Upper lobe of left lung (tissue), 6 donors: ENCODE data around the gene FAM171A1. TPM values are rescaled to one million over a fixed set of nuclear protein-coding genes. Genes with fewer than 3 reads are reported as not detected.

Source experiments
- ATAC-seq, 2 donors: fragments of 200-7000 bp; cut with Tn5 transposase; one replicate each; pipeline ENCODE4 v1.9.1; 2022; ENCODE audit warnings: mild to moderate bottlenecking in 2 of 2, moderate library complexity in 2 of 2; ENCODE audit not compliant: low FRiP score in 2 of 2
- DNase-seq, 2 donors: peaks; one replicate each; pipeline ENCODE4 v3.0.0-alpha.2; 2019 to 2020
- H3K27ac ChIP-seq, 4 donors: fragments of 200-600 bp; sonication (generic); one replicate each; pipeline ENCODE4 v1.5.1; 2016 to 2019
- H3K27me3 ChIP-seq, 4 donors: fragments of 200-600 bp; sonication (generic); one replicate each; pipeline ENCODE4 v1.5.1; 2017 to 2019
- H3K36me3 ChIP-seq, 4 donors: fragments of 200-600 bp; sonication (generic); one replicate each; pipeline ENCODE4 v1.5.1; 2016 to 2019
- H3K4me1 ChIP-seq, 4 donors: fragments of 200-600 bp; sonication (generic); one replicate each; pipeline ENCODE4 v1.5.1; 2018 to 2019
- H3K4me3 ChIP-seq, 4 donors: fragments of 200-600 bp; sonication (generic); one replicate each; pipeline ENCODE4 v1.5.1; 2017 to 2019; ENCODE audit warnings: mild to moderate bottlenecking in 2 of 4, moderate library complexity in 1 of 4
- H3K9me3 ChIP-seq, 4 donors: fragments of 200-600 bp; sonication (generic); one replicate each; pipeline ENCODE4 v1.5.1; 2018 to 2019
- EP300 ChIP-seq, 4 donors: sonication (generic); formaldehyde crosslinking; IDR thresholded peaks; one replicate each; pipeline ENCODE4 v1.5.1; 2017; ENCODE audit warnings: antibody characterized with exemption in 4 of 4, control low read depth in 2 of 4
- POLR2A ChIP-seq, 4 donors: fragments of 450-650 bp; IDR thresholded peaks; one replicate each; pipeline ENCODE4 v1.5.1; 2016 to 2017; ENCODE audit warnings: antibody characterized with exemption in 4 of 4, mild to moderate bottlenecking in 2 of 4
- POLR2AphosphoS5 ChIP-seq, 2 donors: sonication (generic); formaldehyde crosslinking; IDR thresholded peaks; one replicate each; pipeline ENCODE4 v1.5.1; 2017; ENCODE audit warnings: antibody characterized with exemption in 2 of 2
- WGBS, 2 donors: methylation state at CpG; one replicate each; pipeline ENCODE4 v1.1.5; 2017 to 2018; 5-methylcytosine and 5-hydroxymethylcytosine counted together
- total RNA-seq, 6 donors: library from RNA; depleted of rRNA in 4 of 6; stranded (reverse); fragments of >200 nt in 4 of 6; gene quantifications; one replicate each; pipeline versions ENCODE4 v1.1.0 to v1.2.1, GENCODE V29; 2016 to 2021
- TF ChIP-seq, protein P1 (sequence below), 6 experiments: fragments of 450-650 bp in 4 of 6; fragments of 200-600 bp in 2 of 6; sonication (generic) in 2 of 6; IDR thresholded peaks; one replicate each; pipeline ENCODE4 v1.5.1; 2016 to 2019; ENCODE audit warnings: antibody characterized with exemption in 6 of 6
- donor health status: DM: no; HTN: no; CAD: no; lungs with moderate emphysema.
- donor health status: DM: no; HTN: yes; CAD: no; lungs with severe emphysema.

Gene FAM171A1
- total RNA-seq, 6 donors from 2014 or later: 3.7 to 19.4 (median 7.2) TPM

DNA sequence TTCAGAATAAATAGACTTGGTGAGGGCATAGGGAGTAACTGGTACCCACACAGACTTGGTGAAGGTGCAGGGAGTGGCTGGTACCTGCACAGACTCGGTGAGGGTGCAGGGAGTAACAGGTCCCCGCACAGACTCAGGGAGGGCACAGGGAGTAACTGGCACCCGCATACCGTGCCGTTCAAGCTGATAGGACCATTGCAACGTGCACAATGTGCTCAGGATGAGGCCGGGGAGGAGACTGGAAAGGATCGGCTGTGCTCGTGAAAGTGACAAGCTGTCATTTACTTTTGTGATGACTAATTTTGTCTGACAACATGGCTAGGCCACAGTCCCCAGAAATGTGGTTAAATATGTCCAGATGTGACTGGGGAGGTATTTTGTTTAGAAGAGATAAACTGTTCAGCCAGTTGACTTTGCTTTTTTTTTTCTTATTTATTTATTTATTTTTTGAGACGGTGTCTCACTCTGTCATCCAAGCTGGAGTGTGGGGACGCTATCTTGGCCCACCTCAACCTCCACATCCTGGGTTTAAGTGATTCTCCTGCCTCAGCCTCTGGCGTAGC is 126.4 kb downstream of the FAM171A1 start:
- no peak for TF ChIP-seq POLR2AphosphoS5 (IDR thresholded peaks at IDR 0.05)
- TF ChIP-seq EP300 (IDR thresholded peaks at IDR 0.05): no peak
- no peak overlapping the region for H3K4me3 ChIP-seq
- no peaks in the 10 kb centered on the region for H3K9me3 ChIP-seq
- no peaks in the 10 kb centered on the region for H3K4me1 ChIP-seq
- DNase-seq (no peak), ATAC-seq (no peak)
- H3K27me3 ChIP-seq: no peaks in the 10 kb centered on the region
- H3K27ac ChIP-seq: no peak overlapping the region
- no peaks in the 10 kb centered on the region for H3K36me3 ChIP-seq
- WGBS, 2 donors: 92 to 94% methylated on average over 12 of the region's 12 CpGs

DNA sequence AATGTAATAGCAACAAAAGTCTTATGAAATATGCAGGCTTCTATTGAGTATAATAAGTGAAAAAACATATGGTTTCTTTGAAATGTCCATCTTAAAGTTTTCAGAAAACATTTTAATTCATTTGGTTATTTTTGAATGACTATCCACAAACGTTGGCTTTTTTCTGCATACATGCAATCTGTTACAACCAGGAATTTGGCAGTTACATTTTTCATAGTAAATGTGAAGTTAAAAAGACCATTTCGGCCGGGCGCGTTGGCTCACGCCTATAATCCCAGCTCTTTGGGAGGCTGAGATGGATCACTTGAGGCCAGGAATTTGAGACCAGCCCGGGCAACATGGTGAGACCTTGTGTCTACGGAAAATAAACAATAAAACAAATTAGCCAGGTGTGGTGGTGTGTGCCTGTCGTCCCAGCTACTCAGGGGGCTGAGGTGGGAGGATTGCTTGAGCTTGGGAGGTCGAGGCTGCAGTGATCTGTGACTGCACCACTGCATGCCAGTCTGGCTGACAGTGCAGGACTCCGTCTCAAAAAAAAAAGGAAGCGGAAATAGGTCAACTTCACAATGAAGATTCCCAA is 128.7 kb downstream of the FAM171A1 start:
- no peak overlapping the region for H3K4me3 ChIP-seq
- ATAC-seq: no peak
- TF ChIP-seq, protein P1, sequence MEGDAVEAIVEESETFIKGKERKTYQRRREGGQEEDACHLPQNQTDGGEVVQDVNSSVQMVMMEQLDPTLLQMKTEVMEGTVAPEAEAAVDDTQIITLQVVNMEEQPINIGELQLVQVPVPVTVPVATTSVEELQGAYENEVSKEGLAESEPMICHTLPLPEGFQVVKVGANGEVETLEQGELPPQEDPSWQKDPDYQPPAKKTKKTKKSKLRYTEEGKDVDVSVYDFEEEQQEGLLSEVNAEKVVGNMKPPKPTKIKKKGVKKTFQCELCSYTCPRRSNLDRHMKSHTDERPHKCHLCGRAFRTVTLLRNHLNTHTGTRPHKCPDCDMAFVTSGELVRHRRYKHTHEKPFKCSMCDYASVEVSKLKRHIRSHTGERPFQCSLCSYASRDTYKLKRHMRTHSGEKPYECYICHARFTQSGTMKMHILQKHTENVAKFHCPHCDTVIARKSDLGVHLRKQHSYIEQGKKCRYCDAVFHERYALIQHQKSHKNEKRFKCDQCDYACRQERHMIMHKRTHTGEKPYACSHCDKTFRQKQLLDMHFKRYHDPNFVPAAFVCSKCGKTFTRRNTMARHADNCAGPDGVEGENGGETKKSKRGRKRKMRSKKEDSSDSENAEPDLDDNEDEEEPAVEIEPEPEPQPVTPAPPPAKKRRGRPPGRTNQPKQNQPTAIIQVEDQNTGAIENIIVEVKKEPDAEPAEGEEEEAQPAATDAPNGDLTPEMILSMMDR (IDR thresholded peaks at IDR 0.05): no peak
- TF ChIP-seq EP300 (IDR thresholded peaks at IDR 0.05) (no peak), POLR2AphosphoS5 (IDR thresholded peaks at IDR 0.05) (no peak), POLR2A (IDR thresholded peaks at IDR 0.05) (no peak)

DNA sequence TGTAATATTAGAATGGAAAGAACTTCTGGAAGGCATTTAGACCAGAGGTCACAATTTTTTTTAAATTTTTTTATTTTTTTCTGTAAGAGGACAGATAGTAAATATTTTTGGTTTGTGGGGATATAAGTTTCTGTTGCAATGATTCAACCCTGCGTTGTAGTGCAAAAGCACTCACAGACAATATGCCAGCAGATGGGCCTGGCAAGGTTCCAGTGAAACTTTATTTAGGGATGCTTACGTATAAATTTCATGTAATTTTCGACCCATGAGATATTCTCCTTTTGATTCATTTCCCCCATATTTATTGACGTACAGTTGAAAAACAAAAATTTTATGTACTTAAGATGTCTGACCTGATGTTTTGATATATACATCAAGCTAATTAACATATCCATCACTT is 129.8 kb downstream of the FAM171A1 start:
- H3K4me3 ChIP-seq: no peak overlapping the region
- TF ChIP-seq, protein P1 (IDR thresholded peaks at IDR 0.05): no peak
- no peak for TF ChIP-seq POLR2A (IDR thresholded peaks at IDR 0.05)
- no peak for TF ChIP-seq EP300 (IDR thresholded peaks at IDR 0.05)
- TF ChIP-seq POLR2AphosphoS5 (IDR thresholded peaks at IDR 0.05): no peak
- no peak for ATAC-seq

More for the DNA sequence above, 128.7 kb downstream of the FAM171A1 start:
- Histone ChIP-seq H3K27ac (no peak overlapping the region), H3K27me3 (no peaks in the 10 kb centered on the region), H3K9me3 (no peaks in the 10 kb centered on the region), H3K4me1 (no peaks in the 10 kb centered on the region), H3K36me3 (no peaks in the 10 kb centered on the region)
- DNase-seq: no peak
- WGBS, 2 donors: 85 to 87% methylated on average over 12 of the region's 12 CpGs

DNA sequence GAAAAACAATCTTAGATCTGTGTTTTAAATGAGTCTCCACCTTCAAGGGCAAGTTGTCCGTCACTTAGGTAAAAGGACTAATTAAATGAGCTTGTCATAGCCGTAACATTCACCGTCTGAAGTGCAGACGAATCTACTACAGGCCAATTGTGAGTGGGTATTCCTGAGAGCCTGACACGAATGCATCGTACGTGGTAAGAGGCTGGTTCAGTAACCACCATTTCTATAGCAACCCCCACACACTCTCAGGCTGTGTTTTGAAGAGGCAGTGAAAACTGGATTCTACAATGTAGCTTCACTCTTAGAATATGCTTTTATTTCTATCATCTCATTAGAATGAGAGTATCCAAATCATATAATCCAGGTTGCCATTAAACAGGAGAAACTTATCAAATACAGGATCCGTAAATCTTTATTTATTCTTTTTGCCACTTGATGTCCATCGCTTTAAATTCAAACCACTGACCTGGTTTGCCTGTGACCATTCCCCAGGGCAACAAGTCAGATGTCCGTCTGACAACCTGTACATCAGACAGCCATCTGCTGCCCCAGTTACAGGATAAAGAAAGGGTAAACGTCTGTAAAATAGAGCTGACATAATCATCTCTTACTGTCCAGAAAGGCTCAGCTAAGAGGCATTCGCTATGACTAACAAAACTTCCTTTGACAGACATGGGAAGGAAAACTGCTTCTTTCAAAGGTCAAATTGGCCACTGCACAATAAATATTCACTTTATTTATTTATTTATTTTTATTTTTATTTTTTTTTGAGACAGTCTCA is 132.3 kb downstream of the FAM171A1 start:
- Histone ChIP-seq H3K4me1 (no peaks in the 10 kb centered on the region), H3K27ac (no peak overlapping the region), H3K4me3 (no peak overlapping the region), H3K36me3 (no peaks in the 10 kb centered on the region), H3K9me3 (no peaks in the 10 kb centered on the region), H3K27me3 (no peaks in the 10 kb centered on the region)
- DNase-seq (no peak), ATAC-seq (peak in 1 of 2 donors; percentile 36)
- TF ChIP-seq EP300 (IDR thresholded peaks at IDR 0.05): no peak
- no peak for TF ChIP-seq POLR2AphosphoS5 (IDR thresholded peaks at IDR 0.05)
- TF ChIP-seq POLR2A (IDR thresholded peaks at IDR 0.05): no peak
- TF ChIP-seq, protein P1 (IDR thresholded peaks at IDR 0.05): no peak
- 84 to 87% methylated on average over 12 of the region's 12 CpGs for WGBS, 2 donors

More for the DNA sequence above, 129.8 kb downstream of the FAM171A1 start:
- no peak overlapping the region for H3K27ac ChIP-seq
- H3K36me3 ChIP-seq: no peaks in the 10 kb centered on the region
- WGBS, 2 donors: 87 to 94% methylated on average over 4 of the region's 4 CpGs
- no peaks in the 10 kb centered on the region for H3K9me3 ChIP-seq
- H3K27me3 ChIP-seq: no peaks in the 10 kb centered on the region
- no peaks in the 10 kb centered on the region for H3K4me1 ChIP-seq
- no peak for DNase-seq

DNA sequence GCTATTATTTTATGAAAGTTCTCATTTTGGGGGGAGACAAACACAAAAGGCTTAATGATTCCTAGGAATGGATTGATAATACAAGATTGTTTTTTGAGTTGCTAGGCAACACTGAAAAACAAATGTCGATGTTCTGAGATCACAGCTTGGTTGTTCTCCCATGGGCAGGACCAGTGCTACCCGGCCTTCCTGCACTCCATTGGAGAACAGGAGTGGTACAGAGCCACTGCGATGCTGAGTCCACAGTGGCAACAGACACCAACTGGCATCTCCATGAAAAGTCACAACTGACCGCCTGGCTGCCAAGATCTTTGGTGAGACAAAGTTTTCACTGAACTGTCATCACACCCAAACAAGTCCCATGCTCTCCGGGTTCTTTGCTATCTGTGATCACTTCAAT is 133.7 kb downstream of the FAM171A1 start:
- 70 to 75% methylated on average over 5 of the region's 5 CpGs for WGBS, 2 donors

More for the DNA sequence above, 133.7 kb downstream of the FAM171A1 start:
- Histone ChIP-seq H3K4me3 (no peak overlapping the region), H3K4me1 (no peaks in the 10 kb centered on the region), H3K27ac (no peak overlapping the region), H3K9me3 (no peaks in the 10 kb centered on the region), H3K36me3 (no peaks in the 10 kb centered on the region), H3K27me3 (no peaks in the 10 kb centered on the region)
- ATAC-seq (peak in 1 of 2 donors; percentile 90), DNase-seq (no peak)
- TF ChIP-seq, protein P1 (IDR thresholded peaks at IDR 0.05): no peak
- TF ChIP-seq POLR2A (IDR thresholded peaks at IDR 0.05) (no peak), EP300 (IDR thresholded peaks at IDR 0.05) (no peak), POLR2AphosphoS5 (IDR thresholded peaks at IDR 0.05) (no peak)
